KOPT-K1 (cell line): ENCODE measurements around the gene METTL8.

Source experiments
- H3K27ac ChIP-seq: fragments of 200-600 bp; sonication (generic); 2 replicates; pipeline ENCODE4 v1.5.1; 2016; ENCODE audit warnings: antibody characterized with exemption, mild to moderate bottlenecking, low read depth, low read length; ENCODE audit not compliant: poor library complexity, severe bottlenecking
- H3K36me3 ChIP-seq: fragments of 200-600 bp; sonication (generic); 2 replicates; pipeline ENCODE4 v1.5.1; 2017; ENCODE audit warnings: antibody characterized with exemption, mild to moderate bottlenecking, low read length, moderate library complexity; ENCODE audit not compliant: insufficient read depth
- H3K9me3 ChIP-seq: fragments of 200-600 bp; sonication (generic); 2 replicates; pipeline ENCODE4 v1.5.1; 2017; ENCODE audit warnings: antibody characterized with exemption, low read length, mild to moderate bottlenecking; ENCODE audit not compliant: insufficient read depth, poor library complexity, severe bottlenecking

METTL8 gene

DNA sequence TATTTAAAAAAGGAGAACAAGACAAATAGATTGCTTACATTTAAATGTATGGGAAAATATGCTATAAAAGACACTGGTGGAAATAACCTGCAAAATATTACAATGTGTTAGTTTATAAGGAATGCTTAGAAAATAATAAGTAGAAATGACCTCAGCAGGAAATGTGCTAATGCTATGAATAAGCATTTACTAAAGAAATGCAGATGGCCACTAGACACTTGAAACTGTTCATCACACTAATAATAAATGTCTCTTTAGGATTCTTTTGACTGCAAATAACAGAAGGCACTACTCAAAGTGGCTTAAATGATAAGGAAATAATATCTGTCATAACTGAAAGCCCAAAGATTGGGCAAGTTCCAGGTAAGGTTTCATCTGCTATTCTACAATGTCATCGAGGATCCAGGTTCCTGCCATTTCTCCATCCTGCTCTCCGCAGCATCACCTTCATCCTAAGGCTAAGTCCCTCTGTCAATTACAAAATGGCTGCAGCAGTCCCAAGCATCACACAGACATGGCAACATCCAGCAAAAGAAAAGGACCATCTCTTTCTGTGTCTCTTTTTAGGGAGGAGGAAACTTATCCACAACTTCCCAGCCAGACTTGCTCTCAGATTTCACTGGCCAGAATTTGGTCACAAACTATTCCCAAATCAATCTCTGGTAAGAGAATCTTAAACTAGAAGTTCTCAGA lies 21.9 kb downstream of the METTL8 start:
- no peak overlapping the region for H3K27ac ChIP-seq
- no peaks in the 10 kb centered on the region for H3K9me3 ChIP-seq
- no peaks in the 10 kb centered on the region for H3K36me3 ChIP-seq

DNA sequence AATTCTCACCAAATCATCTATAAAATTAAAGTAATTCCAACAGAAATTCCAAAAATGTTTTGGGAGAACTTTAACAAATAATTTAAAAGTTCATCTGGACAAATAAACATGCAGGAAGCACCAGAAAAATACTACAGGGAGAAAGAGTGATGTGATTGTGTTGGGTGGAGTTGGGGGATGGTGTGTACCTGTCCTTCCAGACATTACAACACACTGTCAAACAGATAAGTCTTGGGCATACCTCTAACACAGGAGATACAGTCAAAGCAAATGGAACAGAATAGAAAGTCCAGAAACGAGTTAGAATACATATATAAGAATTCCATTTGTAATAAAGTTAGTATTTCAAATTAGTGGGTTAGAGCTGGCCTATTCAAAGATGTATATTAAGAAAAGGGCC lies 22.6 kb downstream of the METTL8 start:
- no peak overlapping the region for H3K27ac ChIP-seq
- H3K36me3 ChIP-seq: no peaks in the 10 kb centered on the region
- H3K9me3 ChIP-seq: no peaks in the 10 kb centered on the region

DNA sequence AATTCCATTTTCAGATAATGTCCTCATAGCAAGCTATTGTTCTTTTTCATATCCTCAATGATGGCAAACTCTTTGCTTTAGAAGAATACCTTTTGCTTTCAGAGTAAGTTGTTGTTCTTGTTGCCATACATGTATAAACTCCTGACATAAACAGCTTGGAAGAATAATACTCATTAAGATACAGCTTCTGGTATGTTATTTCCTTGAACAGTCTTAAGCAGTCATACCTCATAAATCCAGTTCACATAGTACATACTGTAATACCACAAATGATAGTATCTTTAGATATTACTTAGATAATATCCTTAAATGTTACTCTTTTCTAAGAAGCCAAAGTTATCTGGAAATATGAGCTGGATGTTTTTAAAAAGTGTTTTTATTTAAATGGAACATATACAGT lies 23.2 kb downstream of the METTL8 start:
- H3K9me3 ChIP-seq: no peaks in the 10 kb centered on the region
- no peak overlapping the region for H3K27ac ChIP-seq
- no peaks in the 10 kb centered on the region for H3K36me3 ChIP-seq

DNA sequence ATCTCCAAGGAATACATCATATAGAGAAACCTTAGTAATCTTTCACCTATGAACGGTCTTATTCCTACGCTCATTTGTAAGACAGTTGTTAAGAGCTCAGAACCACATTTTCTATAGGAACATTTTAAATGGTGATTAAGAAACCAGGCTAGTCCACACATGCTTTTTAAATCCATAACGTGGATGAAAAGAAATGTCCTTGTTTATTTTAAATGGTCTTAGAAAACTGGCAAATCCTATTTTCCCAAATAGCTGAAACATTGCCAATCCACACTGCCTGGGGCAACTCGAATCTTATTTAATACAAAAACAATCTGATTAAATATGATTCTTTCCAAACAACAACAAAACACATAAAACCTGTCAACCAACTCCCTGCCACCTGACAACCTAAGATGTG lies 23.7 kb downstream of the METTL8 start:
- no peak overlapping the region for H3K27ac ChIP-seq
- H3K9me3 ChIP-seq: no peaks in the 10 kb centered on the region
- no peaks in the 10 kb centered on the region for H3K36me3 ChIP-seq

DNA sequence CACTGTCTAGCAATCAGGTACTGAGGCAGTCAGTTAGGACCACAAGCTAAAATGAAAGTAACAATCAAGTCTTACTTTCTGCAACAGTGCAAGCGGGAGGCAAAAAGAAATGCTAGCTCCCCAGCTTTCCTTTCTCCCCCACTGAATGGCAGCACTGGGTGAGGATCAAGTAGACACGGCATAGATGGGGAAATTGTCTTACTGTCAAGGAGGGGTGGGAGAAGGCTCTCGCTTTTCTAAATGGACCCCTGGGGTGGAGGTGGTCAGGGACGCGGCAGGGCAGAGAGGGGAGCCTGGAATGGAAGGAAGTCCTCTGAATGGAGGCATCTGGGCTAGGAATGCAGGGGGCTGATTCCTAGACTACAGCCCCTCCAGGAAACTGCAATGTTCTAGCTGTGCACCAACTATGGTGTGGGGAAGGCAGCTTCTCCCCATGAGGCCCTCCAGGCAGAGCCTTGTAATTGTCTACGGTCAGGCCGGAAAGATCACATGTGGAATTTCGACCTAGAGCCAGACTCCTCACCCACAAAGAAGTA lies 24.3 kb downstream of the METTL8 start:
- H3K36me3 ChIP-seq: no peaks in the 10 kb centered on the region
- H3K27ac ChIP-seq: peak overlapping the region; percentile 36
- no peaks in the 10 kb centered on the region for H3K9me3 ChIP-seq

DNA sequence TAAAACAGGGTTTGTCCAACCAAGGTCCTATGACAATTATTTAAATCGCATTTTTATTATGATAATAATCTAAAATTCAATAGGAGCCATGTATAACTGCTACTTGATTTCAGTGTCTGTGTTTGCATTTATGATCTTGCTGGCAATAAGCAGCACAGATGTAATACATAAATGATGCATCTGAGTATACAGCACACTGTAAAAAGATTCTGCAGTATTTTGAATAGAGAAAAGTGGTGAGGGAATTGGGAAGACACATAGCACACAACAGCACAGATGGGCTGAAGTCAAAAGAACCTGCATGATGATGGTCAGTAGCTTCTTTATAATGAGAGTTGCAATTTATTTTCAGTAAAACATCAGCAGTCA lies 26.1 kb downstream of the METTL8 start:
- no peaks in the 10 kb centered on the region for H3K36me3 ChIP-seq
- peaks cover 7% of the 10 kb centered on the region for H3K9me3 ChIP-seq
- no peak overlapping the region for H3K27ac ChIP-seq

DNA sequence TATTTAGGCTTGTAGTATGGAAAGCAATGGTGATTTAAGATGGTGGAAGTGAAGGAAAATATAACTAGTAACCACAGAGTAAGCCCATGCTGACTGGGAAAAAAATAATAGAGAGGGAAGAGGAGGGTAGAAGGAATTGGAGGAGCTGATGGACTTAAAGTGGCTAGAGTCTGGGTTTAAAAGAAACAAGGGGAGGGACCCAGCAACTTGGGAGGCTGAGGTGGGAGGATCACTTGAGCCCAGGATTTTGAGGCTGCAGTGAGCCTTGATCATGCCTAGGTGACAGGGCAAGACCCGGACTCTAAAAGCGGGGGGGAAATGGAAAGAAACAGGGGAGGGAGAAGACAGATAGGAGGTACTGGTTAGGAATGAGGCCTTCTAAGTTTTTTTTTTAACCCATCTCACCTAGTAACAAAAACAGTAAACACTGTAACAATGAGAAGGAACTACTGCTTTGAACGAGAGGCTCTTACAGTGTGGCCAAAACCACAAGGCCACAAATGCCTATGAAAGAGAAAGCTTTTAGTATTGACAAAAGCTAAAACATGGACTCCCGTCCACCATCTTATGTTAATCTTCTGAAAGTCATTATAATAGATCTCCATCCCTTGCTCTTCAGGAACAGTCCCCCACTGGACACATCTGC lies 26.6 kb downstream of the METTL8 start:
- Histone ChIP-seq H3K27ac (no peak overlapping the region), H3K36me3 (no peaks in the 10 kb centered on the region), H3K9me3 (peaks cover 12% of the 10 kb centered on the region)

DNA sequence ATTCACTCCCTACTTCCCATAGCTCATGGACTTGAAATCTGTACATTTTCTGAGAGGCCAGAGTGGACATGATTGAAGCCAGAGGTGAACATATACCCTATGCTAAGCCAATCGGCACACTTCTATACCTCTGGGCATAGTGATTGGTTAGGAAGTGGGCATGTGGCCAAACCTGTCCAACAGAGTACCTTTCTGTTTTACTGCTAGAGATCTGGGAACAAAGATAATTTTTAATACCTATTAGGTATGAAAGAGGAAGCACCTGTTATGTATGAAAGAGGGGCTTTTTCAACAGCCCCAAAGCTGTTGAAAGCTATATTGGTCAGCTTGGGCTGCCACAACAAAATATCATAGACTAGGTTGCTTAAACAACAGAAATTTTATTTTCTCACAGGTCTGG lies 27.7 kb downstream of the METTL8 start:
- Histone ChIP-seq H3K36me3 (no peaks in the 10 kb centered on the region), H3K9me3 (peaks cover 22% of the 10 kb centered on the region), H3K27ac (no peak overlapping the region)

DNA sequence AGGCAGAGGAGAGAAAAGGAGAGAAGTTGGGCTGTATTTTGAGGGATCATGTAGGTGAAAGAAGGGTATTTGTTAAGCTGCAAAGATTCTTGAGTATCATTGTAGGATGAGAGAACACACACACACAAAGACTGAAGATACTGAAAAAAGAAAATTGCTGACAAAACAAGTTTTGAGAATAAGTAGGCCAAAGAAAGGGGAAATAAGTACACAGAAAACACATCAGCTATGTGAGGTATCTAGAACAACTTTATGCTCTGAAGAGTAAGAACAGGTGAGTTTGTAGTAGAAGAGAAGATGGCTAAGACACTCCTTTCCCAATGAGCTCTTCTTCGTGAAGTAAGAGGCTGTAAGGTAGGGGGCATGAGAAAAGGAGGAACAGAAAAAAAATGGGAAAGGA lies 28.2 kb downstream of the METTL8 start:
- no peaks in the 10 kb centered on the region for H3K36me3 ChIP-seq
- peaks cover 22% of the 10 kb centered on the region for H3K9me3 ChIP-seq
- H3K27ac ChIP-seq: no peak overlapping the region

DNA sequence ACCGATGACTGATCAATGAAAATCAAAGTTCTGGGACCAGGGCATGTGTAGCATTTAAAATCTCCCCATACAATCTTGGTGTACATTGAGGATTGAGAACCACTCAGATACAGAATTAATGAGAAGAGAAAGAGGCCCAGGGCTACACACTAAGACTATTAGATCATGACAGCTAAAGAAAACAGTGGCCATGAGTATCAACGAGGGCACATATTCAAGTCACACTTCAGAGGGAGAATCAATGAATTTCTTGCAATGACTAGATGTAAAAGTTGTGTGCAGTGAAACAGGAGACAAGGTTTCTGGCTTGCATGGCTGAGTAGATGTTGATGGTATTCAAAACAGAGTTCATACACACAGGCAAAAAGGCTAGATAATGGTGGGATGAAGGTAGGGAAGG lies 29.1 kb downstream of the METTL8 start:
- Histone ChIP-seq H3K36me3 (no peaks in the 10 kb centered on the region), H3K9me3 (peaks cover 22% of the 10 kb centered on the region), H3K27ac (no peak overlapping the region)

DNA sequence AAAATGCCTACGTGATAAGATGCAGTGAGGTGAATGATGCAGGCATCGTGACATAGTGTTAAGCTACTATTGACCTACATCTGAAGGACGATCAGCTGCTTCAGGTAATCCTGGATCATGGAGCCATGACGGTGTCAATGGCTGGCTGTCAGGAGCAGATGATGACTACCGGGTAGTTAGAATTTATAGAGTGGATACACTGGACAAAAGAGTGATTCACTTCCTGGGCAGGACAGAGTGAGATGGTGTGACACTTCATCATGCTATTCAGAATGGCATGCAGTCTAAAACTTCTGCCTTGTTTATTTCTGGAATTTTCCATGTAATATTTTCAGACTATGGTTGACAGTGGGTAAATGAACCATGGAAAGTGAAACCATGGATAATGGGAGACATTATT lies 29.5 kb downstream of the METTL8 start:
- Histone ChIP-seq H3K36me3 (no peaks in the 10 kb centered on the region), H3K9me3 (peaks cover 22% of the 10 kb centered on the region), H3K27ac (no peak overlapping the region)

DNA sequence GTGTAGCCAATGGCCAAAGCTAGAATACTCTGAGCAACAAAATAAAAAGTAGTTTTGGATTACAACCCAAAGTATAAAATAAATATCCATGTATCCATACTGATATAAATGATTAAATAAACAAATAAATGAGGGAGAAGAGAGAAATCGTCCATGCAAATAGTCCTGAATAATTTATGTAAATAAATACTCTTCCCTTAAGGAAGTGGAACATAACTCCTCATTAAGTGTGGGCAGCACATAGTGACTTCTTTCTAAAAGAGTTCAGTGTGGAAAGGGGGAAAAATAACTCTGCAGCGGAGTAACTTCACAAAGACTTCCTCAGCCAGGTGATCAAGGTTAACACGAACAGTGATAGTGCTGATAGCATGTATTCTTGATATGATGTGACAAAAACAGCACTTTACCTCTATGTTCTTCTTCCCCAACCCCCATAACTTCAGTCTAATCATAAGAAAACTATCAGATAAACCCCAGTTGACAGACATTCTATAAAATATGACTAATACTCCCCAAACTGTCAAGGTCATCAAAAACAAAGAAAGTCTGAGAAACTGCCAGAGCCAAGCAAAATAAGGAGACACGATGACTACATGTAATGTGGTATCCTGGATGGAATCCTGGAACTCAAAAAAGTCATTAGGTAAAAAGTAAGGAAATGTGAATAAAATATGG lies 30.7 kb downstream of the METTL8 start:
- no peak overlapping the region for H3K27ac ChIP-seq
- H3K36me3 ChIP-seq: no peaks in the 10 kb centered on the region
- peaks cover 26% of the 10 kb centered on the region for H3K9me3 ChIP-seq

DNA sequence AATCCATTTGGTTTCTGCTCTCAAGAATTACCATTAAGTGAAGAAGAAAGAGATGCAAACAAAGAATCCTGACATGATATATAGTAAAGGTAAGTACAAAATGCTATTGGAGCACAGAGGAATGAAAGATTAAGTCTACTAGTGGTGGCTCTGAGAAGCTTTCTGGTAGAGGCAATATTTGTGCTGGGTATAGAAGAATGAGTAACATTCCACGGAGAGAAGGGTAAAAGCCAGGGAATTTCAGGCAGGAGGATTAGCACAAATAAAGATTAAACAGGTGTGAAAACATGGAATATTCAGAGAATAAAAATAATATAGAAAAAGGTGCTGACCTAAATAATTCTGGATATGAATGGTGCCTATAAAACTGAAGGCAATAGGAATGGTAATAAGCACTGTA lies 31.8 kb downstream of the METTL8 start:
- no peaks in the 10 kb centered on the region for H3K36me3 ChIP-seq
- no peak overlapping the region for H3K27ac ChIP-seq
- H3K9me3 ChIP-seq: peaks cover 35% of the 10 kb centered on the region

DNA sequence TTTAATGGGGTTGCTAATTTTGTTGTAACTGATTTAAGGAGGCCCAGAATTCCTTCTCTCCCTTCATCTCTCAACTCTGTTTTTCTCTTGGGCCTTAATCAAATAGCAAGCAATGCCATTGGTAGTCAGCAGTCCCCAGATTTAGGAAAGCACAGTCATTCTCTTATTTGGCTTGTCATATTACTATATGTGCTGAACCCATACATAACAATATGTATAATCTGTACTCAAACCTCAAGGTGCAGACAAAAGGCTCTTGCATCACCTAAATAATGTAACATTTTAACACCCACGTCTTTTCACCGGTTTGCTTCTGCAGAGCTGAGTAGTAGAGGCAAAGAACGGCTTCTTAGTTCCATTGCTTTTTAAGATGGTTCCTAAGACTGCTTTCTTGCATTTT lies 33.4 kb downstream of the METTL8 start:
- H3K36me3 ChIP-seq: no peaks in the 10 kb centered on the region
- no peak overlapping the region for H3K27ac ChIP-seq

DNA sequence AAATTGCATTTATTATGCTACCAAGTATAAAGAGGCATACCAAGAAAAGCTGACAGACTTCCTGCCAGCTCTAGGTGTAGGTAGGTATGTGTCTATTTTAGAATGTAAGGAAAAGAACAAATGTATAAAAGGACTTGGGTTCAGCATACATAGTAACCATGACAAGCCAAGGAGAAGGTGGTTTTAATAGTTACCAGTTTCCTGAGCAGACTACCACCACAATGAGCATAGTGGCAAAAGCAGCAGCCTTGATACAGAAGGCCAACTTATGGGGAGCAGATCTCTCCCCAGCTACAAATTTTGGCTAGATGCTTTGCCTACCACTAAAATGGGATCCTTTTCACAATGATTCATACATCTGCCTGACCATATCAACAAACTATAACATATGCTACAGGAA lies 34.5 kb downstream of the METTL8 start:
- Histone ChIP-seq H3K36me3 (no peaks in the 10 kb centered on the region), H3K9me3 (peaks cover 35% of the 10 kb centered on the region), H3K27ac (no peak overlapping the region)

More for the DNA sequence above, 33.4 kb downstream of the METTL8 start:
- peaks cover 35% of the 10 kb centered on the region for H3K9me3 ChIP-seq
